Stimulated activated CD4-positive, alpha-beta T cell treated with anti-CD3 and anti-CD28 coated beads, Interleukin-4, amount 100 ng/mL, for 48 hours (primary cell): Measurements from ENCODE around the gene SH3PXD2A.
"Not testable (repeated sequence)": the region's sequence is repeated elsewhere in the genome, so short reads cannot be mapped to it uniquely, and the experiment has no call there.

Experiments used
- DNase-seq, 2 donors: peaks; one replicate each; pipeline ENCODE4 v3.0.0-alpha.2; 2020; ENCODE audit warnings: low read depth in 2 of 2

SH3PXD2A gene

GRCh38 chr10:103791291-103791690 lies 64.1 kb downstream of the SH3PXD2A start:
- no peak for DNase-seq

GRCh38 chr10:103790580-103790979 lies 64.8 kb downstream of the SH3PXD2A start:
- no peak for DNase-seq

GRCh38 chr10:103789771-103790201 lies 65.6 kb downstream of the SH3PXD2A start:
- DNase-seq, result no peak

- no peak for DNase-seq
Measured at GRCh38 chr10:103789161-103789560, 66.2 kb downstream of the SH3PXD2A start.

GRCh38 chr10:103787331-103787730 lies 68.0 kb downstream of the SH3PXD2A start:
- DNase-seq, result no peak

GRCh38 chr10:103786020-103786419 lies 69.4 kb downstream of the SH3PXD2A start:
- no peak for DNase-seq

GRCh38 chr10:103784723-103785418 lies 70.5 kb downstream of the SH3PXD2A start:
- DNase-seq, result no peak

- no peak for DNase-seq
Measured at GRCh38 chr10:103784089-103784488, 71.3 kb downstream of the SH3PXD2A start.

- DNase-seq, result no peak
Measured at GRCh38 chr10:103783681-103784080, 71.7 kb downstream of the SH3PXD2A start.

GRCh38 chr10:103781329-103782061 lies 73.9 kb downstream of the SH3PXD2A start:
- DNase-seq, result no peak

- no peak for DNase-seq
Measured at GRCh38 chr10:103780242-103781149, 74.9 kb downstream of the SH3PXD2A start.

- DNase-seq, result no peak
Measured at GRCh38 chr10:103778358-103779139, 76.8 kb downstream of the SH3PXD2A start.

GRCh38 chr10:103776878-103777591 lies 78.3 kb downstream of the SH3PXD2A start:
- DNase-seq, result no peak

- no peak for DNase-seq
Measured at GRCh38 chr10:103775776-103776175, 79.6 kb downstream of the SH3PXD2A start.

- not testable (repeated sequence) for DNase-seq
Measured at GRCh38 chr10:103772846-103773245, 82.5 kb downstream of the SH3PXD2A start.

GRCh38 chr10:103772096-103772845 lies 83.1 kb downstream of the SH3PXD2A start:
- peak; percentile 48 for DNase-seq

GRCh38 chr10:103770139-103770538 lies 85.2 kb downstream of the SH3PXD2A start:
- DNase-seq, result no peak

GRCh38 chr10:103769176-103769575 lies 86.2 kb downstream of the SH3PXD2A start:
- DNase-seq, result no peak

- DNase-seq, result no peak
Measured at GRCh38 chr10:103768345-103768744, 87.0 kb downstream of the SH3PXD2A start.

GRCh38 chr10:103767756-103768155 lies 87.6 kb downstream of the SH3PXD2A start:
- DNase-seq, result no peak
